ENCODE measurements around the gene GAA. TPM values are rescaled to one million over a fixed set of nuclear protein-coding genes. Genes with fewer than 3 reads are reported as not detected.

Gene GAA
- total and polyA plus RNA-seq, 10 donors: 22.7 to 166 (median 95.9) TPM

DNA sequence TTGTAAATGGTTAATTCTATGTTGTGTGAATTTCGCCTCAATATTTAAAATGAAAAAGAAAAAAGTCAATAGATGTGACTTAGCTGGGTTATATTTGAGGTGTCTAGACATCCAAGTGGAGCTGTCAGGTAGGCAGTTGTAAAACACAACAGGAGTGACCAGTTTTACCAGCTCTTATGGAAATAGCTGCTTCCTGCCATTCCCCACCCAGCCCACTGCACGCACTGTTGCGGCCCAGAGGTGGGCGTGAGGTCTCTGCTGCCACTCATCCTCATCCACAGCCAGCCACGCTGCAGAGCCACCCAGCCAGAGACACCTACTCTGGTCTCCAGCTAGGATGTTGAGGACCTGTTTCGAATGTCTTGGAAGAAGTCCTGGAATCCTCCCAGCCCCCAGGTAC is 65.1 kb downstream of the GAA start:
- no peak overlapping the region for H3K4me3 ChIP-seq
- no peaks in the 10 kb centered on the region for H3K36me3 ChIP-seq
- no peak overlapping the region for H3K27ac ChIP-seq
- WGBS, 5 donors: 78 to 89% (median 83%) methylated on average over 6 of the region's 6 CpGs
- H3K9me3 ChIP-seq: no peaks in the 10 kb centered on the region
- intact Hi-C loops (cut with DNase I; ENCODE audit: low total_unique reads): no loop called here
- DNase-seq: no peak
- H3K4me1 ChIP-seq: no peaks in the 10 kb centered on the region
- TF ChIP-seq POLR2A (IDR thresholded peaks at IDR 0.05) (no peak), POLR2AphosphoS5 (IDR thresholded peaks at IDR 0.05) (no peak), CTCF (IDR thresholded peaks at IDR 0.05 in 8 of 11, conservative IDR thresholded peaks at IDR 0.05 in 3 of 11) (no peak)
- H3K27me3 ChIP-seq (replicated peaks in 1 of 7): no peaks in the 10 kb centered on the region

- DNase-seq: no peak
- TF ChIP-seq CTCF (IDR thresholded peaks at IDR 0.05 in 8 of 11, conservative IDR thresholded peaks at IDR 0.05 in 3 of 11) (no peak), POLR2A (IDR thresholded peaks at IDR 0.05) (no peak), POLR2AphosphoS5 (IDR thresholded peaks at IDR 0.05) (no peak)
- intact Hi-C loops (cut with DNase I; ENCODE audit: low total_unique reads): no loop called here
- WGBS, 5 donors: 70 to 96% (median 88%) methylated on average over 5 of the region's 5 CpGs
- H3K9me3 ChIP-seq: no peaks in the 10 kb centered on the region
- H3K27ac ChIP-seq: no peak overlapping the region
- H3K4me3 ChIP-seq: no peak overlapping the region
- H3K4me1 ChIP-seq: no peaks in the 10 kb centered on the region
- no peaks in the 10 kb centered on the region for H3K27me3 ChIP-seq (replicated peaks in 1 of 7)
- H3K36me3 ChIP-seq: no peaks in the 10 kb centered on the region
Observed at GRCh38 chr17:80168371-80168770, 67.0 kb downstream of the GAA start.

DNA sequence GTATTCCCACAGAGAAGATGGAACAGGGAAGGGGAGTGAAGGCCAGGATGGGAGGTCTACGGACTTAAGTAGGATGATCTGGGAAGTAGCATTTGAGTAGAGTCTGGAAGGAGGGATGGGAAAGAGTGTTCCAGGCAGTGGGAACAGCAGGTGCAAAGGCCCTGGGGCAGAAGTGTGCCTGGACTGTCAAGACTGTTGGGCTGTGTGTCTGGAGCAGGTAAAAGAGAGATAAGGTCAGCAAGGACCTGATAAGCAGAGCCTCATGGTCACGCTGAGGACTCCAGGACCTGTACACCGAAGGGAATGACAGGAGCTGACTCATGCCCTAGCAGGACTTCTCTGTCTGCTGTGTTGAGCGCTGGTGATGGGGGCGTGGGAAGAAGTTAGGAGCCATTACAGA is 67.7 kb downstream of the GAA start:
- TF ChIP-seq POLR2AphosphoS5 (IDR thresholded peaks at IDR 0.05) (no peak), POLR2A (IDR thresholded peaks at IDR 0.05) (no peak), CTCF (IDR thresholded peaks at IDR 0.05 in 8 of 11, conservative IDR thresholded peaks at IDR 0.05 in 3 of 11) (no peak)
- 86 to 94% (median 92%) methylated on average over 5 of the region's 5 CpGs for WGBS, 5 donors

More for the DNA sequence above, 67.7 kb downstream of the GAA start:
- Histone ChIP-seq H3K4me1 (no peaks in the 10 kb centered on the region), H3K27me3 (replicated peaks in 1 of 7) (no peaks in the 10 kb centered on the region), H3K9me3 (no peaks in the 10 kb centered on the region), H3K4me3 (no peak overlapping the region), H3K36me3 (no peaks in the 10 kb centered on the region), H3K27ac (no peak overlapping the region)
- no peak for DNase-seq
- intact Hi-C loops (cut with DNase I; ENCODE audit: low total_unique reads): no loop called here

Small RNAs within 50 kb of the gene (microRNA-seq; reads per million reads assigned to microRNA genes)
- 0 reads per million in 3 donors for gene MIR1268B

Small RNAs within 50 kb of the gene (small RNA-seq; reads per million reads assigned to genes)
- gene AC087741.2 (0 reads per million in 4 donors), gene MIR1268B (0 reads per million in 4 donors)

Other genes starting within 250 kb of the GAA start
- gene TBC1D16, start 65.7 kb upstream of the GAA start, total RNA-seq: 10 to 100 TPM in 6 of 7 donors, 1 to 10 TPM in 1; 5.6 to 33.6 (median 25.5) TPM
- 1 to 10 TPM; 1.3 to 5.4 (median 3.0) TPM for gene TBC1D16, start 65.7 kb upstream of the GAA start, polyA plus RNA-seq
- 1 to 10 TPM; 1.2 to 8.3 (median 3.8) TPM for gene CCDC40, start 64.9 kb upstream of the GAA start, total RNA-seq
- gene CCDC40, start 64.9 kb upstream of the GAA start, polyA plus RNA-seq: under 1 TPM; 0.30 to 0.70 (median 0.64) TPM
- gene EIF4A3, start 45.5 kb downstream of the GAA start, total RNA-seq: 10 to 100 TPM; 51.1 to 79.5 (median 67.7) TPM
- gene EIF4A3, start 45.5 kb downstream of the GAA start, polyA plus RNA-seq: 10 to 100 TPM; 37.3 to 61.5 (median 57.5) TPM
- gene CARD14, start 68.4 kb downstream of the GAA start, total RNA-seq: 1 to 10 TPM in 6 of 7 donors, under 1 TPM in 1; 0.68 to 4.8 (median 1.3) TPM
- 1 to 10 TPM in 2 of 3 donors, under 1 TPM in 1; 0.63 to 2.4 (median 1.4) TPM for gene CARD14, start 68.4 kb downstream of the GAA start, polyA plus RNA-seq
- 100 to 1,000 TPM in 3 of 7 donors, 10 to 100 TPM in 4; 85.9 to 137 (median 95.1) TPM for gene SGSH, start 118.8 kb downstream of the GAA start, total RNA-seq
- gene SGSH, start 118.8 kb downstream of the GAA start, polyA plus RNA-seq: 10 to 100 TPM; 23.6 to 63.4 (median 51.9) TPM
- 10 to 100 TPM; 22.8 to 39.7 (median 33.9) TPM for gene SLC26A11, start 118.8 kb downstream of the GAA start, total RNA-seq
- gene SLC26A11, start 118.8 kb downstream of the GAA start, polyA plus RNA-seq: 10 to 100 TPM in 1 of 3 donors, 1 to 10 TPM in 2; 6.8 to 22.4 (median 8.2) TPM
- 100 to 1,000 TPM; 303 to 481 (median 353) TPM for gene RNF213, start 159.3 kb downstream of the GAA start, total RNA-seq
- 10 to 100 TPM; 36.7 to 78.7 (median 57.0) TPM for gene RNF213, start 159.3 kb downstream of the GAA start, polyA plus RNA-seq

Data from spleen (tissue), 11 donors.